ENCODE measurements around the gene ZNF367. TPM values are rescaled to one million over a fixed set of nuclear protein-coding genes. Genes with fewer than 3 reads are reported as not detected.
"Not testable (repeated sequence)": the region's sequence is repeated elsewhere in the genome, so short reads cannot be mapped to it uniquely, and the experiment has no call there.

Gene ZNF367
- total RNA-seq, 1 experiment from 2014 or later: 14.0 TPM

DNA sequence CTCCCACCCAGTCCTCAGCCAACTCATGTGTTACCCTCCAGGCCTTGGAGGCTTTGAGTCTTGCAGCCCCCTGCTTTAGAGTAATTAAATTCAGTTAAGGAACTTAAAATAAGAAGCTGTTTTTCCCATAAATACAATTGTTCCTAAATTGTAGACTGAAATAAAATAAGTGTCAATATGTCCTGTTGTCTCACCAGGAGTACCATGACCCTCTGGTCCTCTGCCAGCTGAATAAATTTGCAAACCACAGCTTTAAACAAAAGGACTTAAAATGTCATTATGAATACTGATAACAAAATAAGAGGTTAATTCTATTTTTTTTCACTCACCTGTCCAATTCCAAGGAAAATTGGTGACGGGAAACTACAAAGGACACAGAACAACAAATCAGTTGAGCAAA, 50.2 kb downstream of the ZNF367 start:
- Histone ChIP-seq H3K4me1 (ENCODE audit: insufficient read depth, low read length) (no peaks in the 10 kb centered on the region), H4K20me1 (ENCODE audit: low read length) (no peaks in the 10 kb centered on the region), H3K4me2 (ENCODE audit: low read length) (no peak overlapping the region), H3K9me2 (replicated peaks; ENCODE audit: low read length) (no peaks in the 10 kb centered on the region), H3K4me3 (ENCODE audit: low read length) (no peak overlapping the region), H3K27ac (ENCODE audit: low read length) (no peak overlapping the region), H3K9me3 (ENCODE audit: low read length) (no peaks in the 10 kb centered on the region), H3K9ac (ENCODE audit: low read length) (no peak overlapping the region), H2AFZ (ENCODE audit: low read length) (no peak overlapping the region), H3F3A (ENCODE audit: low read length, unreplicated experiment) (no peaks in the 10 kb centered on the region), H3K36me3 (ENCODE audit: low read depth, low read length) (no peaks in the 10 kb centered on the region), H3K27me3 (ENCODE audit: low read length) (no peaks in the 10 kb centered on the region), H3K79me2 (ENCODE audit: low read length) (no peaks in the 10 kb centered on the region)
- no TSS peak for BruUV-seq (replicated peaks)
- TF ChIP-seq, protein P1, sequence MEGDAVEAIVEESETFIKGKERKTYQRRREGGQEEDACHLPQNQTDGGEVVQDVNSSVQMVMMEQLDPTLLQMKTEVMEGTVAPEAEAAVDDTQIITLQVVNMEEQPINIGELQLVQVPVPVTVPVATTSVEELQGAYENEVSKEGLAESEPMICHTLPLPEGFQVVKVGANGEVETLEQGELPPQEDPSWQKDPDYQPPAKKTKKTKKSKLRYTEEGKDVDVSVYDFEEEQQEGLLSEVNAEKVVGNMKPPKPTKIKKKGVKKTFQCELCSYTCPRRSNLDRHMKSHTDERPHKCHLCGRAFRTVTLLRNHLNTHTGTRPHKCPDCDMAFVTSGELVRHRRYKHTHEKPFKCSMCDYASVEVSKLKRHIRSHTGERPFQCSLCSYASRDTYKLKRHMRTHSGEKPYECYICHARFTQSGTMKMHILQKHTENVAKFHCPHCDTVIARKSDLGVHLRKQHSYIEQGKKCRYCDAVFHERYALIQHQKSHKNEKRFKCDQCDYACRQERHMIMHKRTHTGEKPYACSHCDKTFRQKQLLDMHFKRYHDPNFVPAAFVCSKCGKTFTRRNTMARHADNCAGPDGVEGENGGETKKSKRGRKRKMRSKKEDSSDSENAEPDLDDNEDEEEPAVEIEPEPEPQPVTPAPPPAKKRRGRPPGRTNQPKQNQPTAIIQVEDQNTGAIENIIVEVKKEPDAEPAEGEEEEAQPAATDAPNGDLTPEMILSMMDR (conservative IDR thresholded peaks at IDR 0.05; ENCODE audit: low read depth, low read length): no peak
- TF ChIP-seq EZH2phosphoT487 (IDR thresholded peaks at IDR 0.05; ENCODE audit: borderline replicate concordance, low read length) (no peak), EZH2 (IDR thresholded peaks at IDR 0.05; ENCODE audit: low read length, unreplicated experiment) (no peak)
- no peak for DNase-seq
- intact Hi-C loops (cut with micrococcal nuclease): no loop called here
- ATAC-seq: no peak
- ChIA-PET CTCF (interaction anchor here (0.8 kb wide), 1 partner anchor 49 kb away, joined by 5 read pairs; no protein-coding TSS in a partner anchor), POLR2A (ENCODE audit: unreplicated experiment) (no interaction called here)

DNA sequence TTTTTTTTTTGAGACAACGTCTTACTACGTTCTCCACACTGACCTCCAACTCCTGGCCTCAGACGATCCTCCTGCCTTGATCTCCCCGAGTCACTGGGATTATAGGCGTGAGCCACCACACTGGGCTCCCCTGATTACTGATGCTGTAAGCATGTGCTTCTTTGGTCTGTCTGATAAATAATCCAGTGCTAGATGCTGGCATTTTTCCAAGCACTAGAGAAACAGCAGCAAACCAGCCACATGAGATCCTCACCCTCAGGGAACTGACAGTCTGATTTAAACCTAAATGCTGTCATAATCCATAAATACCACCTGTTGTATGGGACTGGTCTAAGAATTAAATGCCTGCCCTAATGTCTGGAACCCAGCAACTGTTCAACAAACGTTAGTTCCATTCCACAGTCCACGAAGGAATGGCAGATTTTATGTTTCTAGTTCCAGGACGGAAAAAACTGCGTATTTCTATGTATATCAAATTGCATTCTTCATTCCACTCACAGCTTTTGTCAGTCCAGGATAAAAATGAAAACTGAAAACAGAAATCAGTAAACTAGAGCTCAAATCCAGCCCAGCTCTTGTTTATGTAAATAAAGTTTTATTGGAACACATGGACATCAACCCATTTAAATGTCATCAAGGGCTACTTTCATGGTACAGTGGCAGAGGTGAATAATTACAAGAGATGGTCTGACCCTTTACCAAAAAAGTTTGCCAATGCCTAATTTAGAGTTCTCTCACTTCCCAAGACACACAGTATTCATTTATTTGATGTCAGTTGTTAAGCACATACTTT, 54.8 kb downstream of the ZNF367 start:
- H3F3A ChIP-seq (ENCODE audit: low read length, unreplicated experiment): no peaks in the 10 kb centered on the region
- H3K9me2 ChIP-seq (replicated peaks; ENCODE audit: low read length): no peaks in the 10 kb centered on the region
- H3K27me3 ChIP-seq (ENCODE audit: low read length): no peaks in the 10 kb centered on the region
- TF ChIP-seq EZH2 (IDR thresholded peaks at IDR 0.05; ENCODE audit: low read length, unreplicated experiment) (no peak), EZH2phosphoT487 (IDR thresholded peaks at IDR 0.05; ENCODE audit: borderline replicate concordance, low read length) (no peak)
- TF ChIP-seq, protein P1 (conservative IDR thresholded peaks at IDR 0.05; ENCODE audit: low read depth, low read length): no peak
- H3K4me1 ChIP-seq (ENCODE audit: insufficient read depth, low read length): no peaks in the 10 kb centered on the region
- H3K79me2 ChIP-seq (ENCODE audit: low read length): no peaks in the 10 kb centered on the region
- H3K4me2 ChIP-seq (ENCODE audit: low read length): no peak overlapping the region
- no peak overlapping the region for H3K27ac ChIP-seq (ENCODE audit: low read length)
- no peaks in the 10 kb centered on the region for H3K36me3 ChIP-seq (ENCODE audit: low read depth, low read length)
- CTCF ChIA-PET: no interaction called here
- no TSS peak for BruUV-seq (replicated peaks)
- no peak overlapping the region for H2AFZ ChIP-seq (ENCODE audit: low read length)
- no peaks in the 10 kb centered on the region for H4K20me1 ChIP-seq (ENCODE audit: low read length)
- POLR2A ChIA-PET (ENCODE audit: unreplicated experiment): interaction anchor here (0.6 kb wide), 1 partner anchor 20 kb away, joined by 4 read pairs; no protein-coding TSS in a partner anchor
- intact Hi-C loops (cut with micrococcal nuclease): no loop called here
- no peak overlapping the region for H3K9ac ChIP-seq (ENCODE audit: low read length)
- DNase-seq (no peak), ATAC-seq (no peak)
- no peaks in the 10 kb centered on the region for H3K9me3 ChIP-seq (ENCODE audit: low read length)
- H3K4me3 ChIP-seq (ENCODE audit: low read length): no peak overlapping the region

DNA sequence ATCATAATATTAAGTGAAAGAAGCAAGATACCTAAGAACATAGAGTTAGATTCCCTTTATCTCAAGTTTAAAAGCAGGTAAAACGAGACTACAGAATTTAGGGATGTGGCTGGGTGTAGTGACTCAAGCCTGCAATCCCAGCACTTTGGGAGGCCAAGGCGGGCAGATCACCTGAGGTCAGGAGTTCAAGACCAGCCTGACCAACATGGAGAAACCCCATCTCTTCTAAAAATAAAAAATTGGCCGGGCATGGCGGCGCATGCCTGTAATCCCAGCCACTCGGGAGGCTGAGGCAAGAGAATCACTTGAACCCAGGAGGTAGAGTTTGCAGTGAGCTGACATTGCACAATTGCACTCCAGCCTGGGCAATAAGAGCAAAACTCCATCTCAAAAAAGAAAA, 56.1 kb downstream of the ZNF367 start:
- H3K36me3 ChIP-seq (ENCODE audit: low read depth, low read length); H3K4me3 ChIP-seq (ENCODE audit: low read length); H3K4me1 ChIP-seq (ENCODE audit: insufficient read depth, low read length); H3F3A ChIP-seq (ENCODE audit: low read length, unreplicated experiment); BruUV-seq (replicated peaks); H2AFZ ChIP-seq (ENCODE audit: low read length); H3K27me3 ChIP-seq (ENCODE audit: low read length); H3K4me2 ChIP-seq (ENCODE audit: low read length); H3K9me2 ChIP-seq (replicated peaks; ENCODE audit: low read length); H4K20me1 ChIP-seq (ENCODE audit: low read length); H3K79me2 ChIP-seq (ENCODE audit: low read length); CTCF ChIA-PET; intact Hi-C loops (cut with micrococcal nuclease); POLR2A ChIA-PET (ENCODE audit: unreplicated experiment); H3K9me3 ChIP-seq (ENCODE audit: low read length); ATAC-seq; H3K27ac ChIP-seq (ENCODE audit: low read length); DNase-seq; H3K9ac ChIP-seq (ENCODE audit: low read length): not testable (repeated sequence)
